AG10803 (cell line): ENCODE measurements around the gene BABAM2.
A peak's percentile ranks its signal among the peaks of the same experiment; 100 is the strongest.

Experiments used
- DNase-seq: peaks from one replicate; pipeline ENCODE4 v3.0.0; 2010; ENCODE audit warnings: low read depth
- H3K4me3 ChIP-seq: 2 replicates; pipeline ENCODE4 v1.5.1; 2011; ENCODE audit warnings: mild to moderate bottlenecking, low read length, control low read depth
- TF ChIP-seq, protein P1 (sequence below): conservative IDR thresholded peaks from 2 replicates; pipeline ENCODE4 v1.5.1; 2011; ENCODE audit warnings: mild to moderate bottlenecking, low read length, control low read depth, inconsistent platforms

The BABAM2 gene

DNA sequence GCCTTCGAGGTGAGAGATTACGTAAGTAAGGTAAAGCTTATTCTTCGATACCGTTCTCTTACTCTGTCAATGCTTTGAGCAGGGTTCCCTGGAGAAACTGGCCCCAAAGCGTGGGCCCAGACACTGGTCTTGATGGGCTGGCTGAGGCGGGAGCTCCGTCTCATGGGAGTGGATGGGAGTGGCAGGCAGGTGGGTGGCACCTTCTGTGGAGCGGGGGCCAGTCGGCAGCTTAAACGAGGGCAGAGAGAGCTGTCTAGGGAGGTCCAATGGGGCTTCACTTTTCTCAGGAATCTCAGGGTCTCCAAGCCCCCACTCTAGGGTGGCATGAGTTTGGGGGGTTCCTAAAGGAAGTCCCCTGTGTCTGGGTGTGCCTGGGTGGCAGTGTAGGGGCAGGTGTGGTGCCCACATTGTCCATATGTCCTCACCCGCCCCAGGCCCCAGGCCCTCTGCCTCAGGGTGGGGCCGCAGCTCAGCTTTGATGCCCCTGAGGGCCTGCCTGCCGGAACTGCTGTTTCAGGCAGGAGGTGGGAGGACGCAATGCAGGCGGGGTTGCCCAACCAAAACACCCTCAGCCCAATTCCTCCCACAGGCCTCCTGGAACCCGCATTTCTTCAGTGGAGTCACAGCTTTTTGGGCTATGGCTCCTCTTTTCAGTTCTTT, 469.7 kb downstream of the BABAM2 start:
- no peak overlapping the region for H3K4me3 ChIP-seq
- DNase-seq = no peak
- TF ChIP-seq, protein P1, sequence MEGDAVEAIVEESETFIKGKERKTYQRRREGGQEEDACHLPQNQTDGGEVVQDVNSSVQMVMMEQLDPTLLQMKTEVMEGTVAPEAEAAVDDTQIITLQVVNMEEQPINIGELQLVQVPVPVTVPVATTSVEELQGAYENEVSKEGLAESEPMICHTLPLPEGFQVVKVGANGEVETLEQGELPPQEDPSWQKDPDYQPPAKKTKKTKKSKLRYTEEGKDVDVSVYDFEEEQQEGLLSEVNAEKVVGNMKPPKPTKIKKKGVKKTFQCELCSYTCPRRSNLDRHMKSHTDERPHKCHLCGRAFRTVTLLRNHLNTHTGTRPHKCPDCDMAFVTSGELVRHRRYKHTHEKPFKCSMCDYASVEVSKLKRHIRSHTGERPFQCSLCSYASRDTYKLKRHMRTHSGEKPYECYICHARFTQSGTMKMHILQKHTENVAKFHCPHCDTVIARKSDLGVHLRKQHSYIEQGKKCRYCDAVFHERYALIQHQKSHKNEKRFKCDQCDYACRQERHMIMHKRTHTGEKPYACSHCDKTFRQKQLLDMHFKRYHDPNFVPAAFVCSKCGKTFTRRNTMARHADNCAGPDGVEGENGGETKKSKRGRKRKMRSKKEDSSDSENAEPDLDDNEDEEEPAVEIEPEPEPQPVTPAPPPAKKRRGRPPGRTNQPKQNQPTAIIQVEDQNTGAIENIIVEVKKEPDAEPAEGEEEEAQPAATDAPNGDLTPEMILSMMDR = no peak

DNA sequence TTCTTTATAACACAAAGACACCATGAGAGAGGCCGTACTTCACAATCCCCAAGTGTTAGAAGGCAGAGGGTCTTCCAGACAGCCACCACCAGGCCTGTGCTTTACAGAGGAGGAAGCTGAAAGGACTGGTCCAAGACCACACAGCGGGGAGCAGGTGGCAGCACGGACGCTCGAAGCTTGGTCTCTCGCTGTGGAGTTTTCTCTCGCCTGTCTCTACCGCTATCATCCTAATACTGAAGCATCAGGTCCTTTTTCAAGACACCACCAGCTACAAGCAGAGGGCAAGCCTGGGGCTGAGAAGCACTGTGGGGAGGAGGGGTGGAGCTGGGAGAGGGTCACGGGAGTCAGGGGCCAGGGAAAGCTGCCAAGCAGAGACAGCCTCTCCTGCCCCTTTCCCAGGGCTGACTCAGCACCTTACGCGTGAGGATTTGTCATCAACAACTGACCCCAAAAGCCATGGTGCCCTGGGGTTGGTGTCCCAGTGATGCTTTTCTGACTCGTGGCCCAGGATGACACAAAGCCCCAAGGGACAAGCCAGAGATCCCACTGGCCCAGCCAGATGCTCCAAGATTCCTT, 470.3 kb downstream of the BABAM2 start:
- H3K4me3 ChIP-seq = no peak overlapping the region
- peak; percentile 66 for DNase-seq
- TF ChIP-seq, protein P1 = no peak

DNA sequence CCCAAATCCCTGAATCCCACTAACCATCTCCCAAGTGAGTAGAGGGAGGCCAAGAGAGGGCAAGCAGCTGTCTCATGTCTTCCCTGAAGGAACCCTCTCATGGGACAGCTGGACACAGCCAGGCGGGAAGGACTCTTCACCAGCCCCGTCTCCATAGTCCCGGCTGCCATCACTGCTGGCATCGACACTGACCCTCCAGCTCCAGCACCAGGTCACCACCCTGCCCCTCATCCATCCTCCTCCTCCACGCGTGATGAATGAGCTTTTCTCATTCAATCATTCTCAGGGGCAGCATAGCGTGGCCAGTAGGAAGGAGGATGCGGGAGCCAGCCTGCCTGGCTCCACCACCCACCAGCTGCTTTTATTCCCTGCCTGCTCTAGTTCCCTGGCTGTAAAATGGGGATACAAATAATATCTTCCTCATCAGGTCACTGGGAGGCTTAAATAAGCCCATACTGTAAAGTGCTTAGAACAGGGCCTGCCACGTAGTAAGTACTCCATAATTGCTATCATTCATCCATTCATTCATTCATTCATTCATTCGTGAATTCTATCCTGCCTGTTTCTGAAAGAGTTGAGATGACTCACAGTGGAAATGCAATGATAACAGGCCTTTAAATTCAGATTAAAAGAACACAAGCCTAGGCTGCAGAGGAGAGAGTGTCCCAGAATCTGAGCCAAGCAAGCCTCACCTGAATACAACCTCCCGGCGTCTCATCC, 471.6 kb downstream of the BABAM2 start:
- DNase-seq = no peak
- TF ChIP-seq, protein P1 = no peak
- H3K4me3 ChIP-seq = no peak overlapping the region

DNA sequence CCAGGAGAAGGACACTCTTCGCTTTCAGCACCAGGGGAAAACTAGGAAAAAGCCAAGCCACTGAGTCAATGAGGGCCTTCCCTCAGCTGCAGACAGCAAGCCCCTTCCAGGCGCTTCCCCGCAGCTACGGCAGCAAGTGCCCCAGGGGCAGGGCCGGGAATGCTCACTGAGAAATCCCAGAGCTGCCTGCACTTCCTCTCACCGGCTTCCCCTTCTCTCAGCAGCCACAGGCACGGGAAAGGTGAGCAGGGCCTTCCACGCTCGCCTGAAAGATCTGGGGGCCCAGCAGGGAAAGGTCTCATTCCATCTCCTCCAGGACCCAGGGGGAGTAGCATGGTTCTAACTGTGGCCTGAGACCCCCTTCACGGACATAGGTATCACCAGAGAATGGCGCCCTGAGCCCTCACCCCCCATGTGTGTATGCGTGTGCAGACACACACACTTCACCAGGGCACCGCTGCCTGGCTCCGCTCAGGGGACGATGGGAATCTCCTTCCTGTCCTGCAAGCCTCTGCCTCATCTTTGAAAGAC, 472.5 kb downstream of the BABAM2 start:
- TF ChIP-seq, protein P1 = no peak

DNA sequence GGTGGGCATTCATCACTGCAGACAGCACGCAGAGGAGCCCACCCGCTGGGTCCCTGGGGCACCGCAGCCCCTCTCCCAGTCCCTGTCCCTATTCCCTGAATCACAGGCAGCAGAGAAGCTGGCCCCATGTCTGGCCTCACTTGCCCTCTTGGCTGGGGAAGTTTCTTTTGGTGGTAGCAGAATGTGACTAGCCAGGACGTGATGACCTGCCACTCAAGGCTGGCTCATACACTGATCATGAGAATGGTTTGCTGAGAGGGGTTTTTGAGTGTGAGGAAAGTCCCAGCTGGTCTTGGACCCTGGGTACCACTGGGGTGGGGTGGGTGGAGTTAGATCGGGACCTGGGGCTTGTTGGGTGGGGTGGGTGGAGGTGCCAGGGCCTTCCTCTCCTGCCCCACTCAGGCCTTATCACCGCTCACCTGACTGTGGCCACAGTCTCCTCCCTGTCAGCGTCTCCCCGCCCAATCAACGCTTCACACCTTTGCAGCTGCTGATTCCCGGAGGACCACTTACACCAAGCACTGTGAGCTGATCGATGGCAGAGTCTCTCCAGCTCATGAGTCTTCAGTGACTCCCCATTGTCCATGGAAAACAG, 473.3 kb downstream of the BABAM2 start:
- DNase-seq = no peak
- no peak overlapping the region for H3K4me3 ChIP-seq
- TF ChIP-seq, protein P1 = no peak

More for the DNA sequence above, 472.5 kb downstream of the BABAM2 start:
- DNase-seq = no peak
- H3K4me3 ChIP-seq = no peak overlapping the region

DNA sequence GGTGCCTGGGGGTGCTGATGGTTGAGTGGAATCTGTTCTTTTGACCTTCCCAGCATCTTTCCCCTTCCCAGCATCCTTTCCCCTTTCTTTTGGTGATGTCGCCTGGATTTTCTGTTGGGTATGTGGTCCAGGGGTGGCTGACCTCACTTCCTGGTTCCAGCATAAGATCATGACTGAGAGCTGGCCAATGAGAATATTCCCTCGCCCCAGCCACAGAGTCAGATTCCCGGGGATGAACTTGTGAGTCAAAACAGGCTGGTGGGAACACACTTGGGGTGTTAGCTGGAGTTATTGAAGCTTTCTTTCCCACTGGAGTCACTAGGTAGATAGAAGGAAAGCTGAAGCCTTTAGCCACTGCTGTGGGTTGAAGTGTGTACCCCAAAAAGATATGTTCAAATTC, 474.1 kb downstream of the BABAM2 start:
- TF ChIP-seq, protein P1 = no peak
- peak; percentile 31 for DNase-seq
- no peak overlapping the region for H3K4me3 ChIP-seq
